Measurements from ENCODE around the gene REXO2.

DNA sequence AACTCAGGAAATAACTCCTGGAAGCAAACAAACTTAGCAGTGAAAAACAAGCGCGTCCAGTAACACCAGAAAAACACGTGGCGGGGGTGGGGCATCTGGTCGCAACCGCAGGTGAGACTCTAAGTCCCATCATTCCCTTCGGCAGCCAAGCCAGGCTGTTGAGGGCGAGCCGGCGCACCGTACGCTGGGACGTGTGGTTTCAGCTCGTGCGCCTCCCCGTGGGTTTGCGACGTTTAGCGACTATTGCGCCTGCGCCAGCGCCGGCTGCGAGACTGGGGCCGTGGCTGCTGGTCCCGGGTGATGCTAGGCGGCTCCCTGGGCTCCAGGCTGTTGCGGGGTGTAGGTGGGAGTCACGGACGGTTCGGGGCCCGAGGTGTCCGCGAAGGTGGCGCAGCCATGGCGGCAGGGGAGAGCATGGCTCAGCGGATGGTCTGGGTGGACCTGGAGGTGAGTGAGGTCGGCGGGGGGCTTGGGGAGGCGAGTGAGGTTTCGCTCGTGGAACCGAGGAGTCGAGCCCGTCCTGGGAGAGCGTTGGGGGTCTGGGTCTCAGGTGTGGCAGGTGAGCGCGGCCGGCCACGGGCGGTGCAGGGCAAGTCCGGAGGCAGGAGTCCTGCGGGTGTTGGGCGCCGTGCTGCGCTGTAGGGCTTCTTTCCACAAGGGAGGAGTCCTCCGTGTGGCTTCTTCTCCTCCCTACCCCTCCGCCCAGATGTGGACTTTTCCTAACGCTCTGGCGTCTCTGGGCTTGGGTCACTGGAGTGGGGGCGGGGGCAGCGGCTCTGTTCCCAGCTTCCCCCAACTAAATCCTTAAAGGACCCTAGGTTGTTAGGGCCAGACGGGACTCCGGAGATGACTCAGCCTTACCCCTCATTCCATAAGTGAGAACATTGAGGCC, at the start of gene REXO2:
- TF ChIP-seq CTCF (IDR thresholded peaks at IDR 0.05 in 4 of 5, conservative IDR thresholded peaks at IDR 0.05 in 1 of 5) (peak in 3 of 5 experiments; percentile 20 to 39 (median 37)), POLR2A (IDR thresholded peaks at IDR 0.05) (peak; percentile 86 to 89)

Measured in gastrocnemius medialis (tissue), 4 donors.